ENCODE measurements around the gene TMEM37. TPM values are rescaled to one million over a fixed set of nuclear protein-coding genes. Genes with fewer than 3 reads are reported as not detected.
A peak's percentile ranks its signal among the peaks of the same experiment; 100 is the strongest.

The TMEM37 gene
- total RNA-seq, 1 experiment from 2014 or later = 13.8 TPM

DNA sequence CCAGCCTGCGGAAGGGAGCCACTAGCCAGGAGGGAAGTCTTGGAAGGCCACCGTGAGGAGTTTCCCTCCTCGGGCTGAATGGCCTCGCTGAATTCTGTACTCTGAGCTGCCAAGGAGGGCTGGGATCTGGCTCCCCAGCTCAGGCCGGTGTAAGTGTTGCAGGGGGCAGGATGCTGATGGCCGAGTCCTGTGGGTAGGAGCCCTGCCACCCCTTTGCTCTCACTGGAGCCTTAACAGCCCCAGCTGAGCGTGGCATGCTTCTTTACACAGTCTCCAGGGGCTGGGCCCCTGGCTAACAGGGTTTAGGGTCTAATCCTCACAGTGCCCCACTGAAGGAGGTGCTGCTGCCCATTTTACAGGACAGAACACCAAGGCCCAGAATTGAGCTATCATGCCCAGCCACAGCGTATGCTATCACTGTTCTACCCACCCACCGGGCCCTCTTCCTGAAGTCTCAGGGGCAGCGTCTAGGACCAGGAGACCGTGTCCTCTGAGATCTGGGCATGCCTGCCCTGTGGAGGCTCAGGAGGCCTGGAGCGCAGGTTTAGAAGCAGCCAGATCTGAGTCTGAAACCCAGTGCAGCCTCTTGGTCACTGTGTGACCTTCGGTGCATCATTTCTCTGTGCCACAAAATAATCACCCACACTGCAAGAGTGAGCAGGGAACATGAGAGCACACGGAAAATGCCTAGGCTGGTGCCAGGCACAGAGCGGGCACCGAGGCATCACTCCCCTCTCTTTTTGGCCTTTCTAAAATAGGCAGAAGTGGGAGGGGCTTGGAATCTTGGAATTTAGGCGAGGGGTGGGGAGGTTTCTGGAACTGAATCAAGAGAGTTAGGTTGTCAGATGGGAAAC lies 42.9 kb downstream of the TMEM37 start:
- BruUV-seq (replicated peaks) = no TSS peak
- no peaks in the 10 kb centered on the region for H3K9me3 ChIP-seq (ENCODE audit: low read depth, low read length, poor library complexity, severe bottlenecking)
- no peak overlapping the region for H3K27ac ChIP-seq (ENCODE audit: low read depth, low read length, poor library complexity, severe bottlenecking)
- H3K27me3 ChIP-seq (replicated peaks; ENCODE audit: insufficient read depth, low read depth, low read length, poor library complexity) = no peaks in the 10 kb centered on the region
- ChIA-PET POLR2A (ENCODE audit: low non-redundant PET) (no interaction called here), CTCF (no interaction called here)
- intact Hi-C loops (cut with micrococcal nuclease; ENCODE audit: unreplicated experiment) = loop anchor here (5.0 to 10.0 kb wide), 3 partner anchors 242 to 592 kb away; no protein-coding TSS in a partner anchor
- peaks cover 11% of the 10 kb centered on the region for H3K4me1 ChIP-seq (ENCODE audit: insufficient read depth, low read length, poor library complexity, severe bottlenecking)
- no peak overlapping the region for H3K4me3 ChIP-seq (ENCODE audit: low read depth, low read length, poor library complexity, severe bottlenecking)
- no peaks in the 10 kb centered on the region for H3K36me3 ChIP-seq (ENCODE audit: insufficient read depth, low read length, poor library complexity, severe bottlenecking)
- TF ChIP-seq, protein P1, sequence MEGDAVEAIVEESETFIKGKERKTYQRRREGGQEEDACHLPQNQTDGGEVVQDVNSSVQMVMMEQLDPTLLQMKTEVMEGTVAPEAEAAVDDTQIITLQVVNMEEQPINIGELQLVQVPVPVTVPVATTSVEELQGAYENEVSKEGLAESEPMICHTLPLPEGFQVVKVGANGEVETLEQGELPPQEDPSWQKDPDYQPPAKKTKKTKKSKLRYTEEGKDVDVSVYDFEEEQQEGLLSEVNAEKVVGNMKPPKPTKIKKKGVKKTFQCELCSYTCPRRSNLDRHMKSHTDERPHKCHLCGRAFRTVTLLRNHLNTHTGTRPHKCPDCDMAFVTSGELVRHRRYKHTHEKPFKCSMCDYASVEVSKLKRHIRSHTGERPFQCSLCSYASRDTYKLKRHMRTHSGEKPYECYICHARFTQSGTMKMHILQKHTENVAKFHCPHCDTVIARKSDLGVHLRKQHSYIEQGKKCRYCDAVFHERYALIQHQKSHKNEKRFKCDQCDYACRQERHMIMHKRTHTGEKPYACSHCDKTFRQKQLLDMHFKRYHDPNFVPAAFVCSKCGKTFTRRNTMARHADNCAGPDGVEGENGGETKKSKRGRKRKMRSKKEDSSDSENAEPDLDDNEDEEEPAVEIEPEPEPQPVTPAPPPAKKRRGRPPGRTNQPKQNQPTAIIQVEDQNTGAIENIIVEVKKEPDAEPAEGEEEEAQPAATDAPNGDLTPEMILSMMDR (conservative IDR thresholded peaks at IDR 0.05; ENCODE audit: low read depth, low read length) = no peak
- TF ChIP-seq EZH2 (IDR thresholded peaks at IDR 0.05; ENCODE audit: borderline replicate concordance, low read depth, low read length, poor library complexity, severe bottlenecking) = no peak
- DNase-seq (ENCODE audit: low spot score) = no peak

DNA sequence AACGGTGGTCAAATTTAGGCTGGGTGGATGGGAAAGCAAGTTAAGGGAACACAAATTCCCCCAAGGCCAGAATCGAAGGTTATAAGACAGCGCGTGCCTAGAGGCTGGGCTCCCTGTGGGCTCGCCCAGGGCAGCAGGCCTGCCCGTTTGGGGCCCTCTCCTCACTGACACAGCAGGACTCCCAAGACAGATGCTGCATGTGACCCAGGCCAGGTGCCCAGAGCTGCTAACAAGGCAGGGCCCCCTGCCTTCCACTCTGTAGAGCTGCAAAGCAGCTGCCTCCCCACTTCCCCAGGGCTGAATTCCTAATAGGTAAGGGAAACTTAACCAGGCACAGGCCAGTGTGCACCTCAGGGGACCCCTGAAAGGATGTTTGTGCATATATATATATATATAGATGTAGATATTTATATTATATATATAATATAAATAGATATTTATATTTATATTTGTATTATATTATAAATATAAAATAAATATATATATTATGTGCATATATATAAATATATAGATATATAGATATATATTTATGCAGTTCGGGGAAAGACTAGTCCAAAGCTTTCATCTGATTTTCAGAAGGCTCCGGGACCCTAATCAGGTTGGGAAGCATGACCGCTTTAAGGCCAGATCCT lies 43.7 kb downstream of the TMEM37 start:
- Histone ChIP-seq H3K27me3 (replicated peaks; ENCODE audit: insufficient read depth, low read depth, low read length, poor library complexity) (no peaks in the 10 kb centered on the region), H3K4me3 (ENCODE audit: low read depth, low read length, poor library complexity, severe bottlenecking) (no peak overlapping the region), H3K36me3 (ENCODE audit: insufficient read depth, low read length, poor library complexity, severe bottlenecking) (no peaks in the 10 kb centered on the region), H3K4me1 (ENCODE audit: insufficient read depth, low read length, poor library complexity, severe bottlenecking) (peaks cover 11% of the 10 kb centered on the region), H3K9me3 (ENCODE audit: low read depth, low read length, poor library complexity, severe bottlenecking) (no peaks in the 10 kb centered on the region), H3K27ac (ENCODE audit: low read depth, low read length, poor library complexity, severe bottlenecking) (no peak overlapping the region)
- ChIA-PET CTCF (no interaction called here), POLR2A (ENCODE audit: low non-redundant PET) (no interaction called here)
- BruUV-seq (replicated peaks) = no TSS peak
- TF ChIP-seq EZH2 (IDR thresholded peaks at IDR 0.05; ENCODE audit: borderline replicate concordance, low read depth, low read length, poor library complexity, severe bottlenecking) = no peak
- TF ChIP-seq, protein P1 (conservative IDR thresholded peaks at IDR 0.05; ENCODE audit: low read depth, low read length) = 0 out of 2 replicates have a peak, but pooled peaks have one; percentile 13
- DNase-seq (ENCODE audit: low spot score) = peak; percentile 21
- intact Hi-C loops (cut with micrococcal nuclease; ENCODE audit: unreplicated experiment) = loop anchor here (5.0 to 10.0 kb wide), 2 partner anchors 243 to 469 kb away; no protein-coding TSS in a partner anchor

DNA sequence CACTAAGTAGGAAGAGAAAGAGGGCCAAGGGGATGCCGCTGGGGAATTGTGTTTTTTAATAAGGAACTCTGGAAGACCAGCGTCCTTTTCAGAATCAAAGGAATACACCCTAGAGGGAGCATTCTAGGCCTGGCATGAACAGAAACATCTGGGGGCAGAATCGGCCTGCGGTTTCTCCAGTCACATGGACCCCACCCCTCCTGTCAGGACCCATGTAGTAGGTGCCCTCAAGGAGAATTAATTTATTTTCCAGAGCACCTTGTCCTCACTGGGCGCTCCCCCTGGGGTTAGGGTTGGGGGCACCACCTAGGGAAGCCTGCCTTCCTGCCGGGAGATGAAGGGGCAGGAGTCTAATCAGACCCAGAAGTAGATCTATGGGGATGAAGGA lies 44.2 kb downstream of the TMEM37 start:
- Histone ChIP-seq H3K27me3 (replicated peaks; ENCODE audit: insufficient read depth, low read depth, low read length, poor library complexity) (no peaks in the 10 kb centered on the region), H3K9me3 (ENCODE audit: low read depth, low read length, poor library complexity, severe bottlenecking) (no peaks in the 10 kb centered on the region), H3K4me3 (ENCODE audit: low read depth, low read length, poor library complexity, severe bottlenecking) (no peak overlapping the region), H3K4me1 (ENCODE audit: insufficient read depth, low read length, poor library complexity, severe bottlenecking) (peaks cover 11% of the 10 kb centered on the region), H3K36me3 (ENCODE audit: insufficient read depth, low read length, poor library complexity, severe bottlenecking) (no peaks in the 10 kb centered on the region), H3K27ac (ENCODE audit: low read depth, low read length, poor library complexity, severe bottlenecking) (no peak overlapping the region)
- intact Hi-C loops (cut with micrococcal nuclease; ENCODE audit: unreplicated experiment) = loop anchor here (1.0 to 10.0 kb wide), 3 partner anchors 69 to 469 kb away; no protein-coding TSS in a partner anchor
- CTCF ChIA-PET = interaction anchor here (0.8 to 2.1 kb wide), 6 partner anchors 16 to 594 kb away, joined by 4 to 13 read pairs (median 6); no protein-coding TSS in a partner anchor
- POLR2A ChIA-PET (ENCODE audit: low non-redundant PET) = no interaction called here
- TF ChIP-seq, protein P1 (conservative IDR thresholded peaks at IDR 0.05; ENCODE audit: low read depth, low read length) = no peak
- no peak for TF ChIP-seq EZH2 (IDR thresholded peaks at IDR 0.05; ENCODE audit: borderline replicate concordance, low read depth, low read length, poor library complexity, severe bottlenecking)
- BruUV-seq (replicated peaks) = no TSS peak
- DNase-seq (ENCODE audit: low spot score) = no peak
